Measurements from ENCODE around the gene KLK15.

GRCh38 chr19:50826492-50827240 is 6.7 kb downstream of the KLK15 start:
- no peak for TF ChIP-seq EZH2 (IDR thresholded peaks at IDR 0.05; ENCODE audit: insufficient read depth, poor library complexity, severe bottlenecking)
- TF ChIP-seq EZH2phosphoT487 (IDR thresholded peaks at IDR 0.05; ENCODE audit: insufficient read depth, low read depth): no peak

All from GM23248 (cell line).